IMR-90 (cell line): Measurements from ENCODE around the gene ITPR2. TPM values are rescaled to one million over a fixed set of nuclear protein-coding genes. Genes with fewer than 3 reads are reported as not detected.

ENCODE experiments used
- ATAC-seq: fragments of 200-7000 bp; cut with Tn5 transposase; 2 replicates; pipeline ENCODE4 v1.9.1; 2020; ENCODE audit warnings: low read depth, mild to moderate bottlenecking, moderate library complexity
- BruUV-seq: library from RNA; stranded (reverse); fragments of 400-500 nt; replicated peaks from 2 replicates; lab custom pipeline; 2021; lab: Mats Ljungman, UMichigan
- CTCF ChIA-PET: fragments of 300-600 bp; formaldehyde crosslinking; extraction: SDS; loops from one replicate; lab custom pipeline; 2021; ENCODE audit warnings: antibody characterized with exemption; lab: Yijun Ruan, JAX
- POLR2A ChIA-PET: fragments of 300-600 bp; sonication (Branson Sonifier 250); formaldehyde crosslinking; loops from one replicate; lab custom pipeline; 2022; ENCODE audit warnings: antibody characterized with exemption; ENCODE audit not compliant: unreplicated experiment; lab: Charles Lee
- DNase-seq: peaks from one replicate; pipeline ENCODE4 v3.0.0; 2013
- H2AFZ ChIP-seq: replicated peaks from 2 replicates; pipeline ENCODE3; 2013; ENCODE audit warnings: low read length, mild to moderate bottlenecking; ENCODE audit not compliant: poor library complexity
- H2AK5ac ChIP-seq: 2 replicates; pipeline ENCODE4 v1.6.1; 2013; ENCODE audit warnings: low read depth, low read length, inconsistent platforms
- H2AK9ac ChIP-seq: replicated peaks from 2 replicates; pipeline ENCODE3; 2013; ENCODE audit warnings: mild to moderate bottlenecking, low read depth, low read length, moderate library complexity; ENCODE audit not compliant: poor library complexity
- H2BK120ac ChIP-seq: 2 replicates; pipeline ENCODE4 v1.6.1; 2013; ENCODE audit warnings: low read depth, low read length, inconsistent platforms
- H2BK15ac ChIP-seq: 3 replicates; pipeline ENCODE4 v1.6.1; 2013; ENCODE audit warnings: low read depth, low read length, inconsistent platforms
- H2BK20ac ChIP-seq: 2 replicates; pipeline ENCODE4 v1.6.1; 2013; ENCODE audit warnings: low read depth, mild to moderate bottlenecking, inconsistent platforms, low read length, moderate library complexity
- H2BK5ac ChIP-seq: 2 replicates; pipeline ENCODE4 v1.6.1; 2013; ENCODE audit warnings: mild to moderate bottlenecking, low read depth, low read length, inconsistent platforms; ENCODE audit not compliant: poor library complexity, severe bottlenecking
- H3K14ac ChIP-seq: replicated peaks from 2 replicates; pipeline ENCODE4 v1.6.1; 2013; ENCODE audit warnings: low read depth, low read length, inconsistent platforms
- H3K18ac ChIP-seq: 2 replicates; pipeline ENCODE4 v1.6.1; 2013; ENCODE audit warnings: low read depth, low read length, control low read depth
- H3K23ac ChIP-seq: 2 replicates; pipeline ENCODE4 v1.6.1; 2013; ENCODE audit warnings: low read depth, low read length, inconsistent platforms
- H3K27ac ChIP-seq: 2 replicates; pipeline ENCODE4 v1.5.1; 2013; ENCODE audit warnings: mild to moderate bottlenecking, control low read depth, low read length; ENCODE audit not compliant: insufficient read depth
- H3K27me3 ChIP-seq: 2 replicates; pipeline ENCODE4 v1.6.1; 2013; ENCODE audit warnings: low read length; ENCODE audit not compliant: control insufficient read depth, insufficient read depth
- H3K36me3 ChIP-seq: 2 replicates; pipeline ENCODE4 v1.6.1; 2013; ENCODE audit warnings: low read length, mixed read lengths; ENCODE audit not compliant: control insufficient read depth, insufficient read depth
- H3K4ac ChIP-seq: 2 replicates; pipeline ENCODE4 v1.6.1; 2013; ENCODE audit warnings: low read depth, low read length, inconsistent platforms
- H3K4me1 ChIP-seq: 2 replicates; pipeline ENCODE4 v1.6.1; 2013; ENCODE audit warnings: low read length, mixed read lengths; ENCODE audit not compliant: control insufficient read depth, insufficient read depth
- H3K4me2 ChIP-seq: 2 replicates; pipeline ENCODE4 v1.6.1; 2013; ENCODE audit warnings: low read depth, mild to moderate bottlenecking, control low read depth, low read length, moderate library complexity
- H3K4me3 ChIP-seq: 2 replicates; pipeline ENCODE4 v1.5.1; 2013; ENCODE audit warnings: low read depth, mild to moderate bottlenecking, control low read depth, low read length, moderate library complexity; ENCODE audit not compliant: insufficient read depth
- H3K56ac ChIP-seq: 2 replicates; pipeline ENCODE4 v1.6.1; 2013; ENCODE audit warnings: low read length, inconsistent platforms; ENCODE audit not compliant: insufficient read depth; ENCODE audit errors: extremely low read depth
- H3K79me1 ChIP-seq, 2 experiments: 2 replicates each; pipeline ENCODE4 v1.6.1; 2013; ENCODE audit warnings: low read length in 2 of 2, inconsistent platforms in 1 of 2, low read depth in 1 of 2
- H3K9ac ChIP-seq: 2 replicates; pipeline ENCODE4 v1.6.1; 2013; ENCODE audit warnings: low read depth, low read length, control low read depth
- H3K9me1 ChIP-seq: 2 replicates; pipeline ENCODE4 v1.6.1; 2013; ENCODE audit warnings: low read length, inconsistent platforms; ENCODE audit not compliant: insufficient read depth
- H3K9me3 ChIP-seq: 2 replicates; pipeline ENCODE4 v1.6.1; 2013; ENCODE audit warnings: low read length; ENCODE audit not compliant: control insufficient read depth, insufficient read depth
- H4K20me1 ChIP-seq: 2 replicates; pipeline ENCODE4 v1.6.1; 2013; ENCODE audit warnings: low read length, inconsistent platforms; ENCODE audit not compliant: insufficient read depth
- H4K5ac ChIP-seq: 2 replicates; pipeline ENCODE4 v1.6.1; 2013; ENCODE audit warnings: mild to moderate bottlenecking, low read depth, low read length, control low read depth
- H4K8ac ChIP-seq, 2 experiments: 2 replicates each; pipeline ENCODE4 v1.6.1; 2013; ENCODE audit warnings: low read depth in 2 of 2, low read length in 2 of 2, control low read depth in 1 of 2, inconsistent platforms in 1 of 2
- H4K91ac ChIP-seq: 2 replicates; pipeline ENCODE4 v1.6.1; 2013; ENCODE audit warnings: low read depth, low read length, inconsistent platforms; ENCODE audit not compliant: insufficient read depth
- CEBPB ChIP-seq: IDR thresholded peaks from 2 replicates; pipeline ENCODE4 v1.6.1; 2012; ENCODE audit warnings: low read depth, low read length, improper control_type of control experiment
- POLR2A ChIP-seq: IDR thresholded peaks from 2 replicates; pipeline ENCODE4 v1.6.1; 2012; ENCODE audit warnings: mild to moderate bottlenecking, low read depth, low read length
- WGBS, 2 experiments: methylation state at CpG; one replicate each; pipeline versions ENCODE4 v1.1.5 to v1.1.7; 2013; ENCODE audit warnings: missing lambda C conversion rate in 2 of 2; ENCODE audit not compliant: insufficient read length in 1 of 2; ENCODE audit errors: extremely low coverage in 2 of 2; 5-methylcytosine and 5-hydroxymethylcytosine counted together
- dilution Hi-C: fragments of 300-500 bp; cut with HindIII; formaldehyde crosslinking; loops from one replicate; pipeline ENCODE4 v1.14.3; 2018; ENCODE audit warnings: low sequenced_read_pairs; ENCODE audit not compliant: unreplicated experiment
- in situ Hi-C: fragments of 300-500 bp; cut with MboI; formaldehyde crosslinking; loops from 3 replicates; pipeline ENCODE4 v1.14.3; 2019; ENCODE audit warnings: low sequenced_read_pairs, inconsistent platforms, mixed read lengths
- intact Hi-C: fragments of 100-400 bp; cut with micrococcal nuclease; formaldehyde crosslinking; loops from 2 replicates; pipeline ENCODE4 v1.10.0; 2022
- polyA plus RNA-seq, 3 experiments: library from polyadenylated mRNA; depleted of rRNA; stranded (reverse); fragments of >200 nt; gene quantifications; 2 replicates each; pipeline ENCODE4 v1.2.3, GENCODE V29; 2012; ENCODE audit warnings: low replicate concordance in 1 of 3
- total RNA-seq: library from RNA; depleted of rRNA; stranded (reverse); fragments of >200 nt; gene quantifications from 2 replicates; pipeline ENCODE4 v1.2.3, GENCODE V29; 2012
- TF ChIP-seq, protein P1 (sequence below): fragments of 150-350 bp; IDR thresholded peaks from 2 replicates; pipeline ENCODE4 v1.6.1; 2016; ENCODE audit warnings: low read depth, mild to moderate bottlenecking, low read length, moderate library complexity, borderline replicate concordance

ITPR2 gene
- total and polyA plus RNA-seq, 2 of the 4 experiments (the other 2 are of a cell fraction) = 1.2 to 9.0 TPM

DNA sequence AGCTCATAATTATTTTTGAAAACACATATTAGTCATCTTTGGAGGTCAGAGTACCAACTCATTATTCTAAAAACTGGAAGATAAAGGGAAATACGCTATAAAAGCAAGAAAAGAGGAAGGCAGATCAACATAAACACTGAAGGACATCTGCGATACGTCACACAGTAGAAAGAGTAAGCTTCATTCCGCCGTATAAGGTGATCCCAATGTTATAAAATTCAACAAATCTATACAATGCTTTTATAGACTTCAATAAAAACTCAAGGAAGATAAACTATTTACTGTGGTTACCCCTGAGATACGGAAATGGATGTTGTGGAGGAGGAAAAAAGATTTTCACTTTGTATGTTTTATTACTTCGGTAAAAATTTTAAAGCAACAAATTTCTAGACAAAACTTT lies 92.6 kb downstream of the ITPR2 start:
- Histone ChIP-seq H3K4me2 (no peak overlapping the region), H3K4me1 (no peaks in the 10 kb centered on the region; the same call in 1 of the 2 replicates), H4K20me1 (no peaks in the 10 kb centered on the region), H2AK5ac (no peak overlapping the region), H2AFZ (no peak overlapping the region), H3K4me3 (no peak overlapping the region), H2BK5ac (no peak overlapping the region), H2BK15ac (no peak overlapping the region), H3K9ac (no peak overlapping the region), H3K9me1 (no peaks in the 10 kb centered on the region), H3K9me3 (no peaks in the 10 kb centered on the region), H4K91ac (no peak overlapping the region), H3K56ac (no peak overlapping the region), H2BK20ac (no peak overlapping the region), H4K8ac (no peak overlapping the region), H2AK9ac (no peak overlapping the region), H3K4ac (no peak overlapping the region), H3K14ac (no peak overlapping the region), H3K36me3 (no peaks in the 10 kb centered on the region), H3K23ac (no peak overlapping the region), H3K27ac (no peak overlapping the region), H2BK120ac (no peak overlapping the region), H3K27me3 (no peaks in the 10 kb centered on the region), H3K18ac (no peak overlapping the region), H4K5ac (no peak overlapping the region), H3K79me1 (no peaks in the 10 kb centered on the region)
- WGBS, 2 experiments = no CpG with 5 or more reads among the region's 7 CpGs
- dilution Hi-C loops (no loop called here), intact Hi-C loops (no loop called here), in situ Hi-C loops (no loop called here)
- BruUV-seq = no TSS peak
- ATAC-seq (no peak), DNase-seq (no peak)
- ChIA-PET POLR2A (no interaction called here), CTCF (no interaction called here)
- no peak for TF ChIP-seq POLR2A
- TF ChIP-seq, protein P1, sequence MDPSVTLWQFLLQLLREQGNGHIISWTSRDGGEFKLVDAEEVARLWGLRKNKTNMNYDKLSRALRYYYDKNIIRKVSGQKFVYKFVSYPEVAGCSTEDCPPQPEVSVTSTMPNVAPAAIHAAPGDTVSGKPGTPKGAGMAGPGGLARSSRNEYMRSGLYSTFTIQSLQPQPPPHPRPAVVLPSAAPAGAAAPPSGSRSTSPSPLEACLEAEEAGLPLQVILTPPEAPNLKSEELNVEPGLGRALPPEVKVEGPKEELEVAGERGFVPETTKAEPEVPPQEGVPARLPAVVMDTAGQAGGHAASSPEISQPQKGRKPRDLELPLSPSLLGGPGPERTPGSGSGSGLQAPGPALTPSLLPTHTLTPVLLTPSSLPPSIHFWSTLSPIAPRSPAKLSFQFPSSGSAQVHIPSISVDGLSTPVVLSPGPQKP = no peak
- no peak for TF ChIP-seq CEBPB
